SIG-M5 treated with dmso at 0.1 percent for 504 hours (cell line): Measurements from ENCODE around the gene BTLA.
"Not testable (repeated sequence)": the region's sequence is repeated elsewhere in the genome, so short reads cannot be mapped to it uniquely, and the experiment has no call there.

Experiments used
- DNase-seq: peaks from one replicate; lab custom pipeline; 2025; ENCODE audit not compliant: unreplicated experiment; lab: John Stamatoyannopoulos, UW

The BTLA gene

DNA sequence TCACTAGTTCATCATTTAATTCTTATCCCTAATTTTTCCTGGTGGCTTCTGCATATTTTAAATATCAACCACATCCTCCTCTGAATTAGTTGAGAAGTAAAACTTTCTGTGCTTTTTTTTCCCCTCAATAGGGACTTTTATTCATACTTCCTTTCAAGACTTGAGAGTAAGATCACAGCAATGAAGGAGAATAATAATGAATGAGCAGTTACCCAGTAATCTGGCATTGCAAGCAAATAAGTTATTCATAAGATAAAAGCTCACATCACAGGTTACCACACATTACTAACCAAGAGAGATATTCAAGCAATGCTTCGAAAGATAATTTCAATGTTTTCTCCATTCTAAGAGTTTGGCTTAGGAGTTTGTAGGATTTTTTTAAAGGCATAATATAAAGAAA lies 50.3 kb downstream of the BTLA start:
- DNase-seq = no peak

GRCh38 chr3:112446343-112446742 lies 52.9 kb downstream of the BTLA start:
- DNase-seq = peak; percentile 11

GRCh38 chr3:112445839-112446238 lies 53.4 kb downstream of the BTLA start:
- no peak for DNase-seq

GRCh38 chr3:112437146-112438022 lies 61.9 kb downstream of the BTLA start:
- DNase-seq = peak; percentile 74

DNA sequence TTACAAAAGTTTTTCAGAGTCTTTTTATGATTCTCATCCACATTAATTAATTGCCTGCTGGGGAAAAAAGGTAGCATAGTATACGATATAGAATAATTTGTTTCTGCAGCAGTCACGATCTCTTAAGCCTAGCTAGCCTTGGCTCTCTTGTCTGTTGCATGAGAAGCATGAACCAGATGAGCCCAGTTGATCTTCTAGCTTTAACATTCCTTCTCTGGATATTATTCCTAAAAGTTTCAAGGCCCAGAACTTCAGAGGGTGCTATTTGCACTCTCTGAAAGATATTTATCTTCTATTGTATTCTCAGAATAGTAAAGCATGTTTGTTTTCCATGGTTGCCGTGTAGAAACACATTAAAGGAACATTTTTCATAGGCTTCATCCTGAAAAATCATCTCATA lies 69.3 kb downstream of the BTLA start:
- no peak for DNase-seq

- DNase-seq = no peak
These were observed 72.1 kb downstream of the BTLA start for GRCh38 chr3:112427123-112427522.

- peak; percentile 30 for DNase-seq
These were observed 73.2 kb downstream of the BTLA start for GRCh38 chr3:112425858-112426750.

GRCh38 chr3:112425382-112425781 lies 73.9 kb downstream of the BTLA start:
- no peak for DNase-seq

DNA sequence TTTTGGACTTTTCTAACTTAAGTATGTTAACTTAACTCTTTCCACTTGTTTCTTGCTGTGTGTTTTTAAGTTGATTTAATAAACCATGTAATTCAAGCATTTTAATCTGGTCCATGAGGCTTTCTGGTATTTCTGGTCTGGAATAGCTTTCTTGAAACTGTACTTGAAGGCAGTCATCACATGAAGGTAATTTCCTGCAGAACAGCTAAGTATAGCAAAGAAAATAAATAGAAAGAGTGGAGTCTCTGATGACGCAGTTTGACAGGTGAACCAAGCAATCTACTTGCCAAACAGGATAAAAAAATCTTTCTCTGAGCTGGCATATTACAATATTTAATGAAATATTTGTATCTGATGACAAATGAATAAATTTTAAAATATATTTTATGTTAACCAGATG lies 74.9 kb downstream of the BTLA start:
- no peak for DNase-seq

DNA sequence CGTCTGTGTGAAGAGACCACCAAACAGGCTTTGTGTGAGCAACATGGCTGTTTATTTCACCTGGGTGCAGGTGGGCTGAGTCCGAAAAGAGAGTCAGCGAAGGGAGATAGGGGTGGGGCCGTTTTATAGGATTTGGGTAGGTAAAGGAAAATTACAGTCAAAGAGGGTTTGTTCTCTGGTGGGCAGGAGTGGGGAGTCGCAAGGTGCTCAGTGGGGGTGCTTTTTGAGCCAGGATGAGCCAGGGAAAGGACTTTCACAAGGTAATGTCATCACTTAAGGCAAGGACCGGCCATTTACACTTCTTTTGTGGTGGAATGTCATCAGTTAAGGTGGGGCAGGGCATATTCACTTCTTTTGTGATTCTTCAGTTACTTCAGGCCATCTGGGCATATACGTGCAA lies 76.4 kb downstream of the BTLA start:
- not testable (repeated sequence) for DNase-seq

DNA sequence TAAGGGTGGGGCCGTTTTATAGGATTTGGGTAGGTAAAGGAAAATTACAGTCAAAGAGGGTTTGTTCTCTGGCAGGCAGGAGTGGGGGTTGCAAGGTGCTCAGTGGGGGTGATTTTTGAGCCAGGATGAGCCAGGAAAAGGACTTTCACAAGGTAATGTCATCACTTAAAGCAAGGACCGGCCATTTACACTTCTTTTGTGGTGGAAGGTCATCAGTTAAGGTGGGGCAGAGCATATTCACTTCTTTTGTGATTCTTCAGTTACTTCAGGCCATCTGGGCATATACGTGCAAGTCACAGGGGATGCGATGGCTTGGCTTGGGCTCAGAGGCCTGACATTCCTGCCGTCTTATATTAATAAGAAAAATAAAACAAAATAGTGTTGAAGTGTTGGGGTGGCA lies 80.7 kb downstream of the BTLA start:
- not testable (repeated sequence) for DNase-seq

- DNase-seq = no peak
These were observed 81.5 kb downstream of the BTLA start for GRCh38 chr3:112417696-112418318.

- DNase-seq = no peak
These were observed 82.7 kb downstream of the BTLA start for GRCh38 chr3:112416391-112417212.

- no peak for DNase-seq
These were observed 83.9 kb downstream of the BTLA start for GRCh38 chr3:112415390-112415789.
